Tibial nerve (tissue), 4 donors: Measurements from ENCODE around the gene EEF1AKMT3. TPM values are rescaled to one million over a fixed set of nuclear protein-coding genes. Genes with fewer than 3 reads are reported as not detected.

Source experiments
- DNase-seq, 2 donors: peaks; one replicate each; pipeline ENCODE4 v3.0.0-alpha.2; 2019; ENCODE audit warnings: low spot score in 2 of 2
- H3K27ac ChIP-seq, 4 donors: fragments of 200-600 bp; sonication (generic) in 3 of 4; one replicate each; pipeline ENCODE4 v1.5.1; 2017 to 2019; ENCODE audit warnings: mild to moderate bottlenecking in 1 of 4
- H3K27me3 ChIP-seq, 2 donors: fragments of 200-600 bp; sonication (generic) in 1 of 2; one replicate each; pipeline versions ENCODE4 v1.5.1 to v1.6.0; 2017 to 2019
- H3K36me3 ChIP-seq, 3 donors: fragments of 200-600 bp; sonication (generic); one replicate each; pipeline ENCODE4 v1.5.1; 2018 to 2019
- H3K4me1 ChIP-seq, 4 donors: fragments of 200-600 bp; sonication (generic) in 3 of 4; one replicate each; pipeline ENCODE4 v1.5.1; 2017 to 2019
- H3K4me3 ChIP-seq, 4 donors: fragments of 200-600 bp; sonication (generic) in 3 of 4; one replicate each; pipeline ENCODE4 v1.5.1; 2017 to 2019; ENCODE audit warnings: mild to moderate bottlenecking in 1 of 4, moderate library complexity in 1 of 4
- H3K9me3 ChIP-seq, 4 donors: fragments of 200-600 bp; sonication (generic) in 3 of 4; one replicate each; pipeline ENCODE4 v1.5.1; 2017 to 2019
- EP300 ChIP-seq, 2 donors: sonication (generic); formaldehyde crosslinking; IDR thresholded peaks; one replicate each; pipeline ENCODE4 v1.6.1; 2017; ENCODE audit warnings: antibody characterized with exemption in 2 of 2, mild to moderate bottlenecking in 1 of 2
- POLR2A ChIP-seq, 2 donors: fragments of 450-650 bp; IDR thresholded peaks; one replicate each; pipeline ENCODE4 v1.6.1; 2017; ENCODE audit warnings: antibody characterized with exemption in 2 of 2, mild to moderate bottlenecking in 2 of 2, moderate library complexity in 2 of 2
- WGBS, 2 donors: methylation state at CpG; one replicate each; pipeline ENCODE4 v1.1.5; 2018; 5-methylcytosine and 5-hydroxymethylcytosine counted together
- total RNA-seq, 4 donors: library from RNA; depleted of rRNA; stranded (reverse); fragments of >200 nt; gene quantifications; one replicate each; pipeline ENCODE4 v1.1.0, GENCODE V29; 2016
- TF ChIP-seq, protein P1 (sequence below), 5 experiments: fragments of 200-600 bp in 3 of 5; fragments of 450-650 bp in 2 of 5; sonication (generic) in 3 of 5; IDR thresholded peaks; one replicate each; pipeline ENCODE4 v1.5.1; 2016 to 2019; ENCODE audit warnings: antibody characterized with exemption in 5 of 5, mild to moderate bottlenecking in 3 of 5, moderate library complexity in 2 of 5

The EEF1AKMT3 gene
- total RNA-seq, 4 donors from 2014 or later, result 8.0 to 16.3 (median 9.6) TPM

DNA sequence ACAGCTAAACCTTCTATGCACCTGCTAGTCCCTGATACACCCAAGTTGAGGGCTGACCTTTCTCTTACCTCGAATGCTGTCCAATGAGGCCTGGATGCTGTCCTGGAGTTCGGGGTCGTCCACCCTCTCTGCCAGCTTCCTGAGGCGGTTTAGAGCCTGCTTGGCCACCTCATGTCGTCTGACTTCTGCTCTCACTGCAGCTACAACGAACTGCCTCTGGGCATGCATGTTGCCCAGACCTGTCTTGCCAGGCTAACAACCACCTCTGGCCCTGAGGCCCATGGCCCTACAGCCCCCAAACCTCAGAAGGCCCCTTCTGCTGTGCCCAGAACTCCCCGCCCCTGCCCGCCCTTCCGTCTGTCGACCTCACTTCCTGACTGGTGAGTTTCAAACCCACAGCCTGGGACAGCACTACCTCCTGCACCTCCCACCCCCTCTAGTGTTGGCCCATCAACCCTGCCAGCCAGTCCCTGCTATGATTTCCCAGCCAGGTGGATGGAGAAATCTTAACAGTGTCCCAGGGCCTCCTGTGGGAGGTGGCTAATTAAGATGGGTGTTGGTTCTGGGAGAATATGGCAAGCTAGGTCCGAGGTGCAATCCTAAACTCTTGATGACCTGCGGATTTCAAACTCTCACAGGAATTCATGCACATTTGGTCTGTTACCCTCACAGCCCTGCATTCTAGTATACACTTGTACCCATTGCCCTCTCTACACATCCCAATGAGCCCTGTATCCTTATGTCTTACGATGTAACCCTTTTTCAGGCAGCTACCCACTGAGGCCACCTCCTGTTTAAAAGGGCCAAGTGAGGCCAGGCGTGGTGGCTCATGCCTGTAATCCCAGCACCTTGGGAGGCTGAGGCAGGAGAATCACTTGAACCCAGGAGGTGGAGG is 30.3 kb upstream of the EEF1AKMT3 start:
- H3K9me3 ChIP-seq, result no peaks in the 10 kb centered on the region
- peaks cover 0 to 11% (median 0%) of the 10 kb centered on the region in 3 donors for H3K36me3 ChIP-seq
- no peak for DNase-seq
- TF ChIP-seq, protein P1, sequence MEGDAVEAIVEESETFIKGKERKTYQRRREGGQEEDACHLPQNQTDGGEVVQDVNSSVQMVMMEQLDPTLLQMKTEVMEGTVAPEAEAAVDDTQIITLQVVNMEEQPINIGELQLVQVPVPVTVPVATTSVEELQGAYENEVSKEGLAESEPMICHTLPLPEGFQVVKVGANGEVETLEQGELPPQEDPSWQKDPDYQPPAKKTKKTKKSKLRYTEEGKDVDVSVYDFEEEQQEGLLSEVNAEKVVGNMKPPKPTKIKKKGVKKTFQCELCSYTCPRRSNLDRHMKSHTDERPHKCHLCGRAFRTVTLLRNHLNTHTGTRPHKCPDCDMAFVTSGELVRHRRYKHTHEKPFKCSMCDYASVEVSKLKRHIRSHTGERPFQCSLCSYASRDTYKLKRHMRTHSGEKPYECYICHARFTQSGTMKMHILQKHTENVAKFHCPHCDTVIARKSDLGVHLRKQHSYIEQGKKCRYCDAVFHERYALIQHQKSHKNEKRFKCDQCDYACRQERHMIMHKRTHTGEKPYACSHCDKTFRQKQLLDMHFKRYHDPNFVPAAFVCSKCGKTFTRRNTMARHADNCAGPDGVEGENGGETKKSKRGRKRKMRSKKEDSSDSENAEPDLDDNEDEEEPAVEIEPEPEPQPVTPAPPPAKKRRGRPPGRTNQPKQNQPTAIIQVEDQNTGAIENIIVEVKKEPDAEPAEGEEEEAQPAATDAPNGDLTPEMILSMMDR (IDR thresholded peaks at IDR 0.05), result peak in 1 of 5 experiments; percentile 19
- TF ChIP-seq EP300 (IDR thresholded peaks at IDR 0.05), result no peak
- TF ChIP-seq POLR2A (IDR thresholded peaks at IDR 0.05), result no peak
- H3K27me3 ChIP-seq, result peaks cover 0 to 42% of the 10 kb centered on the region in 2 donors
- peak overlapping the region in 2 of 4 donors; percentile 33 to 37 for H3K4me3 ChIP-seq
- H3K4me1 ChIP-seq, result peaks cover 0 to 49% (median 25%) of the 10 kb centered on the region in 4 donors
- WGBS, 2 donors, result 55 to 56% methylated on average over 14 of the region's 14 CpGs
- no peak overlapping the region for H3K27ac ChIP-seq

DNA sequence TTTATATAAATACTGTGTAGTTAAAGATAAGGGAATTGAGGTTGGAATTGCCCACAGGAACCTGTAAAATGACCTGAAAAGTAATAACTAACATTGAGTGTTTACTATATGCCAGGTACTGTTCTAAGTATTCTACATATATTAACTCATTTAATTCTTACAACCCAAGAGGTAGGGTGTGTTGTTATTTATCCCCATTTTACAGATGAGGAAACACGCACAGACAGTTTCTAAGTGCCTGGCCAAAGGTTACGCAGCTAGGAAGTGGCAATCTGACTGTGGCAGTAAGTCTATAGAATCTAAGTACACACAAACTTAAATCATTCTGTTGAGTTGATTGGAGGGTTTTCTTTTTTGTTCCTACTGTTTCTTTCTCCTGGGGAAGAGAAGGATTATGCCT is 28.6 kb upstream of the EEF1AKMT3 start:
- peaks cover 0 to 27% (median under 1%) of the 10 kb centered on the region in 3 donors for H3K36me3 ChIP-seq
- WGBS, 2 donors, result 88 to 92% methylated on average over 2 of the region's 2 CpGs

DNA sequence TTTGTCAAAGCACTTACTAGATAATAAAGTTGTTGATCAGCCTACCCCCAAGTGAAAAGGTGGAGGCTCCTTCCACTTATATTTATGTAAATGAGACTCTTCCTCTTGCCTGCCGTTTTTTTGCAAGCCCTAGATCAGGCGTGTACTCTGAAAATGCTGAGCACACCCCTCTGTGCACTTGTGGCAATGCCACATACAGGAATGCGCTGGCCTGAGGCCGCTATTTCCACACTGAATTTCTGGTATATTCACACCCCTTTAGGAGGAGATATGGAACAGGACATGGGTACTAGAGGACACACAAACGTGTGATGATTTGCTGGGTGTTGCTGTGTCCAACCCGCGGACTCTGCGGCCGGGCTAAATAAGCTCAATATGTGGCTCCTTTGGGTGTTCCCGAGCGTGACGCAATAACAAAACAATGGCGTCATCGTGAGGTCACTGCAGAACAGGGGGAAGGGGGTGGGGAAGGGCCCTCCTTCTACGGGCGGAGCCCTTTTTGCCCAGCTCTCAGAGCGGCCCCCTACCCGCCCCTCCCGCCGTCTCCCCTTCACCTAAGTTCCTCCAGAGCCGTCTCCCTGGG is 28.1 kb upstream of the EEF1AKMT3 start:
- peak overlapping the region; percentile 49 to 90 (median 66) for H3K4me3 ChIP-seq
- peak; percentile 59 to 79 for DNase-seq
- no peaks in the 10 kb centered on the region for H3K9me3 ChIP-seq
- H3K27me3 ChIP-seq, result peaks cover 0 to 20% of the 10 kb centered on the region in 2 donors
- peaks cover 0 to 27% (median 7%) of the 10 kb centered on the region in 4 donors for H3K4me1 ChIP-seq
- no peak for TF ChIP-seq POLR2A (IDR thresholded peaks at IDR 0.05)
- peak in 1 of 2 donors; percentile 18 for TF ChIP-seq EP300 (IDR thresholded peaks at IDR 0.05)
- H3K27ac ChIP-seq, result peak overlapping the region; percentile 93 to 99 (median 93)
- WGBS, 2 donors, result 7 to 10% methylated on average over 21 of the region's 21 CpGs
- H3K36me3 ChIP-seq, result peaks cover 0 to 33% (median 4%) of the 10 kb centered on the region in 3 donors

More for the DNA sequence above, 28.6 kb upstream of the EEF1AKMT3 start:
- TF ChIP-seq POLR2A (IDR thresholded peaks at IDR 0.05), result no peak
- no peak for TF ChIP-seq EP300 (IDR thresholded peaks at IDR 0.05)
- TF ChIP-seq, protein P1 (IDR thresholded peaks at IDR 0.05), result no peak
- H3K27ac ChIP-seq, result no peak overlapping the region
- no peak for DNase-seq
- no peaks in the 10 kb centered on the region for H3K9me3 ChIP-seq
- peaks cover 0 to 25% of the 10 kb centered on the region in 2 donors for H3K27me3 ChIP-seq
- peaks cover 0 to 32% (median 10%) of the 10 kb centered on the region in 4 donors for H3K4me1 ChIP-seq
- H3K4me3 ChIP-seq, result peak overlapping the region in 1 of 4 donors; percentile 59

DNA sequence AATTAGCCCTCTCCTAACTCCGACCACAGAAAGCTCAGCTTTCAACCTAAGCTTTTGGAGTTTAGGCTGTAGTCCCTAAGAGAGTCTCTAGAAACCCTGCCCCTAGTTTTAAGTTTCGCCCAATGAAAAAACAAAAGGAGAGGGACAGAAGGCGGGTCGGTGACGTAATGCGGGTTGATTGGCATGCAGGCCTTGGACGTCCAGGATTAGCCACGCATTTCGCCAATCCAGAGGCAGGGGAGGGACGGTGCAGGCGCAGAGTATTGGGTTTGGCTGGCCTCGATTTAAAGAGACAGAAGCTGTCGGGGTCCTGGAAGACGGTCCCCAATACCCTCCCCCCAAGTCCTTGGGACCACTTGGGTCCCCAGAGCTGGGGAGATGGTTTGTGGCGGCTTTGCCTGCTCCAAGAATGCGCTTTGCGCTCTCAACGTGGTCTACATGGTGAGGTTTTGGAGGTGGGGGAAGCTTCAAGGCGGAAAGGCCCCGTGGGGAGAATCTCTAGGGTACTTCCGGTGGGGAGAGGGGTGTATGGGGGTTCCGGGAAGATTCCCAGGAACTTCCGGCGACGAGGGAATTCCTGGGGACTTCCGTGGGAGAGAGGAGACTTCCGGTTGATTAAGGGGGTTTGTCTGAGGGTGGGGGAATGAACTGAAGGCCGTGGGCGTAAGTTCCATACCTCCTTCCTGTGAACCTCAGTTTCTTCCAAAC is 27.5 kb upstream of the EEF1AKMT3 start, which contains the start of gene TSPAN31:
Gene TSPAN31 (plus strand): TSS at position 263 of the 708 bp plus-strand sequence. CDS start 116 bp downstream, at position 379.
- peak within 1 kb of the TSS; percentile 93 to 99 (median 93) for H3K27ac ChIP-seq
- peak; percentile 96 to 98 for DNase-seq
- peak in 1 of 2 donors; percentile 84 for TF ChIP-seq EP300 (IDR thresholded peaks at IDR 0.05)
- TF ChIP-seq, protein P1 (IDR thresholded peaks at IDR 0.05), result peak in 2 of 5 experiments; percentile 34 to 54
- TF ChIP-seq POLR2A (IDR thresholded peaks at IDR 0.05), result peak; percentile 44 to 86
- peaks cover 0 to 21% (median 5%) of the 10 kb centered on the region in 4 donors for H3K4me1 ChIP-seq
- H3K4me3 ChIP-seq, result peak within 1 kb of the TSS; percentile 49 to 90 (median 66)
- H3K9me3 ChIP-seq, result no peaks in the 10 kb centered on the region
- 0 to 1% methylated on average over 29 of the region's 29 CpGs for WGBS, 2 donors
- peaks cover 0 to 39% (median 4%) of the 10 kb centered on the region in 3 donors for H3K36me3 ChIP-seq
- peaks cover 0 to 14% of the 10 kb centered on the region in 2 donors for H3K27me3 ChIP-seq

DNA sequence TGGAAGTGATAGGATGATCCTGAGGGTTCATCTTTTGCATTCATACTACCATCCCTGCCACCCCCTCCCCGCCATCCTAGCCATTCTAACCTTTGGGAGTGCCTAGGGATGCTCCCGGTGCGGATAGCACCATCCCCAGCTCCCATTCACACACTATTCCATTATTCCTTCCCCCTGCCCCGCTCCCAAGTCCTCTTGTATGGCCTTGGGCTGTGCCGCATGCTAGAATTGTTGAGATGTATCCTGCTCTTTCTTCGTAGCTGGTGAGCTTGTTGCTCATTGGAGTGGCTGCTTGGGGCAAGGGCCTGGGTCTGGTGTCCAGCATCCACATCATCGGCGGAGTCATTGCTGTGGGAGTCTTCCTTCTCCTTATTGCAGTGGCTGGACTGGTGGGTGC is 26.9 kb upstream of the EEF1AKMT3 start:
- 39 to 40% methylated on average over 8 of the region's 8 CpGs for WGBS, 2 donors
- Histone ChIP-seq H3K36me3 (peaks cover 0 to 45% (median 4%) of the 10 kb centered on the region in 3 donors), H3K4me3 (peak overlapping the region; percentile 49 to 90 (median 66)), H3K9me3 (no peaks in the 10 kb centered on the region), H3K4me1 (peaks cover 0 to 26% (median 5%) of the 10 kb centered on the region in 4 donors), H3K27ac (peak overlapping the region; percentile 93 to 99 (median 93)), H3K27me3 (peaks cover 0 to 8% of the 10 kb centered on the region in 2 donors)
- no peak for DNase-seq
- TF ChIP-seq, protein P1 (IDR thresholded peaks at IDR 0.05), result no peak
- no peak for TF ChIP-seq POLR2A (IDR thresholded peaks at IDR 0.05)
- no peak for TF ChIP-seq EP300 (IDR thresholded peaks at IDR 0.05)
